ENCODE measurements around the gene UFC1. TPM values are rescaled to one million over a fixed set of nuclear protein-coding genes. Genes with fewer than 3 reads are reported as not detected.

UFC1 gene
- total and polyA plus RNA-seq, 2 of the 13 experiments (the other 11 are each of a cell fraction or from before 2014, with no cell fraction given): 72.8 to 85.2 TPM

GRCh38 chr1:161132410-161133219 is 21.2 kb upstream of the UFC1 start, which contains the start of gene DEDD (continued):
- TF ChIP-seq POGK (CRISPR knock-in tag; conservative IDR thresholded peaks at IDR 0.05): peak; percentile 59; the same call in 1 of the 2 replicates
- TF ChIP-seq AGO1 (IDR thresholded peaks at IDR 0.05; ENCODE audit: low read depth, low read length, poor library complexity, severe bottlenecking): peak; percentile 60
- TF ChIP-seq RFX1 (IDR thresholded peaks at IDR 0.05): no peak
- TF ChIP-seq HOMEZ (CRISPR knock-in tag; IDR thresholded peaks at IDR 0.05; ENCODE audit: low read depth): 0 out of 2 replicates have a peak, but pooled peaks have one; percentile 15
- TF ChIP-seq HNRNPL (IDR thresholded peaks at IDR 0.05; ENCODE audit: low read depth, low read length): 0 out of 2 replicates have a peak, but pooled peaks have one; percentile 9
- 0 out of 2 replicates have a peak, but pooled peaks have one; percentile 30 for TF ChIP-seq TMF1 (CRISPR knock-in tag; IDR thresholded peaks at IDR 0.05; ENCODE audit: low read depth)
- peak; percentile 48; the same call in 1 of the 2 replicates for TF ChIP-seq ZNF142 (CRISPR knock-in tag; IDR thresholded peaks at IDR 0.05)
- 0 out of 2 replicates have a peak, but pooled peaks have one; percentile 14 for TF ChIP-seq SP4 (CRISPR knock-in tag; IDR thresholded peaks at IDR 0.05)
- peak; percentile 1; the same call in 1 of the 2 replicates for TF ChIP-seq ZBTB20 (CRISPR knock-in tag; IDR thresholded peaks at IDR 0.05; ENCODE audit: borderline replicate concordance, low read depth)
- TF ChIP-seq TBX2 (CRISPR knock-in tag; IDR thresholded peaks at IDR 0.05; ENCODE audit: borderline replicate concordance): 0 out of 2 replicates have a peak, but pooled peaks have one; percentile 48
- TF ChIP-seq MED1 (CRISPR knock-in tag; IDR thresholded peaks at IDR 0.05): peak; percentile 22
- TF ChIP-seq POLR2AphosphoS5 (IDR thresholded peaks at IDR 0.05; ENCODE audit: low read depth, low read length): peak; percentile 53; the same call in 1 of the 2 replicates
- no peak for TF ChIP-seq SOX6 (IDR thresholded peaks at IDR 0.05)
- peak; percentile 31 for TF ChIP-seq SOX6 (CRISPR knock-in tag; IDR thresholded peaks at IDR 0.05)
- peak; percentile 60; the same call in 1 of the 2 replicates for TF ChIP-seq ZNF839 (CRISPR knock-in tag; IDR thresholded peaks at IDR 0.05; ENCODE audit: borderline replicate concordance)
- TF ChIP-seq GMEB1 (CRISPR knock-in tag; IDR thresholded peaks at IDR 0.05; ENCODE audit: borderline replicate concordance): peak; percentile 82
- TF ChIP-seq REPIN1 (CRISPR knock-in tag; IDR thresholded peaks at IDR 0.05; ENCODE audit: borderline replicate concordance, low read depth): peak; percentile 70

All from HepG2 (cell line).